HepG2 (cell line): Measurements from ENCODE around the gene GMEB1. TPM values are rescaled to one million over a fixed set of nuclear protein-coding genes. Genes with fewer than 3 reads are reported as not detected.

Experiments
- CBX1 ChIP-seq: IDR thresholded peaks from one replicate; pipeline ENCODE4 v1.6.1; 2016; ENCODE audit warnings: antibody characterized with exemption, low read depth
- CC2D1A ChIP-seq: sonication (generic); formaldehyde crosslinking; IDR thresholded peaks from 2 replicates; pipeline ENCODE4 v1.8.1; 2023; ENCODE audit warnings: mild to moderate bottlenecking, missing genetic modification reagents
- CEBPB ChIP-seq: IDR thresholded peaks from 2 replicates; pipeline ENCODE4 v1.6.1; 2011; ENCODE audit warnings: low read depth, low read length, improper control_type of control experiment, borderline replicate concordance
- HCFC1 ChIP-seq: fragments of 150-350 bp; IDR thresholded peaks from 2 replicates; pipeline ENCODE4 v1.6.1; 2014; ENCODE audit warnings: low read depth, low read length
- SP1 ChIP-seq, 2 experiments: fragments of 450-650 bp in 1 of 2; sonication (generic) in 1 of 2; formaldehyde crosslinking in 1 of 2; IDR thresholded peaks; 2 replicates each; pipeline versions ENCODE4 v1.4.0 to v1.6.1; 2016 to 2020; ENCODE audit warnings: missing genetic modification reagents in 1 of 2
- SP140L ChIP-seq: sonication (generic); formaldehyde crosslinking; IDR thresholded peaks from 2 replicates; pipeline ENCODE4 v1.4.0; 2020; ENCODE audit warnings: missing genetic modification reagents, borderline replicate concordance
- ZNF556 ChIP-seq: sonication (generic); formaldehyde crosslinking; IDR thresholded peaks from 2 replicates; pipeline ENCODE4 v1.4.0; 2020; ENCODE audit warnings: mild to moderate bottlenecking, missing genetic modification reagents, borderline replicate concordance
- ZNF598 ChIP-seq: sonication (generic); formaldehyde crosslinking; IDR thresholded peaks from 2 replicates; pipeline ENCODE4 v1.5.1; 2020; ENCODE audit warnings: mild to moderate bottlenecking, missing genetic modification reagents, borderline replicate concordance
- polyA plus RNA-seq, 8 experiments: library from polyadenylated mRNA; depleted of rRNA in 3 of 8; stranded (reverse) in 7 of 8; unstranded in 1 of 8; fragments of >200 nt; fragmentation: Illumina TruSeq in 4 of 8; extraction: Trizol in 4 of 8; gene quantifications; 2 replicates each; pipeline versions ENCODE4 v1.2.1 to v1.2.3, GENCODE V29; 2011 to 2016; ENCODE audit warnings: low read depth in 4 of 8, missing spikeins in 1 of 8, mixed read lengths in 1 of 8; ENCODE audit not compliant: insufficient read depth in 1 of 8
- total RNA-seq, 5 experiments: library from RNA; depleted of rRNA; stranded (reverse); fragments of >200 nt; fragmentation: Illumina TruSeq; extraction: Trizol; gene quantifications; 2 replicates each; pipeline ENCODE4 v1.2.3, GENCODE V29; 2016; ENCODE audit warnings: low read depth in 1 of 5
- TF ChIP-seq, protein P1 (sequence below): sonication (generic); formaldehyde crosslinking; IDR thresholded peaks from 2 replicates; pipeline ENCODE4 v1.4.0; 2020; ENCODE audit warnings: mild to moderate bottlenecking, missing genetic modification reagents
- TF ChIP-seq, protein P2 (sequence below): sonication (generic); formaldehyde crosslinking; IDR thresholded peaks from 2 replicates; pipeline ENCODE4 v1.4.0; 2020; ENCODE audit warnings: low read depth, mild to moderate bottlenecking, missing genetic modification reagents
- TF ChIP-seq, protein P3 (sequence below), 2 experiments: sonication (generic) in 1 of 2; formaldehyde crosslinking in 1 of 2; IDR thresholded peaks; 2 replicates each; pipeline versions ENCODE4 v1.4.0 to v1.6.1; 2016 to 2020; ENCODE audit warnings: borderline replicate concordance in 1 of 2, low read depth in 1 of 2, mild to moderate bottlenecking in 1 of 2, missing genetic modification reagents in 1 of 2
- TF ChIP-seq, protein P4 (sequence below): sonication (generic); formaldehyde crosslinking; IDR thresholded peaks from 2 replicates; pipeline ENCODE4 v1.4.0; 2020; ENCODE audit warnings: missing genetic modification reagents
- TF ChIP-seq, protein P5 (sequence below), 2 experiments: IDR thresholded peaks; 2 replicates each; pipeline ENCODE4 v1.6.1; 2011 to 2012; ENCODE audit warnings: low read length in 2 of 2, borderline replicate concordance in 1 of 2, low read depth in 1 of 2, mild to moderate bottlenecking in 1 of 2, moderate library complexity in 1 of 2

The GMEB1 gene
- total and polyA plus RNA-seq, 2 of the 13 experiments (the other 11 are each of a cell fraction or from before 2014, with no cell fraction given) = 3.0 to 6.0 TPM

DNA sequence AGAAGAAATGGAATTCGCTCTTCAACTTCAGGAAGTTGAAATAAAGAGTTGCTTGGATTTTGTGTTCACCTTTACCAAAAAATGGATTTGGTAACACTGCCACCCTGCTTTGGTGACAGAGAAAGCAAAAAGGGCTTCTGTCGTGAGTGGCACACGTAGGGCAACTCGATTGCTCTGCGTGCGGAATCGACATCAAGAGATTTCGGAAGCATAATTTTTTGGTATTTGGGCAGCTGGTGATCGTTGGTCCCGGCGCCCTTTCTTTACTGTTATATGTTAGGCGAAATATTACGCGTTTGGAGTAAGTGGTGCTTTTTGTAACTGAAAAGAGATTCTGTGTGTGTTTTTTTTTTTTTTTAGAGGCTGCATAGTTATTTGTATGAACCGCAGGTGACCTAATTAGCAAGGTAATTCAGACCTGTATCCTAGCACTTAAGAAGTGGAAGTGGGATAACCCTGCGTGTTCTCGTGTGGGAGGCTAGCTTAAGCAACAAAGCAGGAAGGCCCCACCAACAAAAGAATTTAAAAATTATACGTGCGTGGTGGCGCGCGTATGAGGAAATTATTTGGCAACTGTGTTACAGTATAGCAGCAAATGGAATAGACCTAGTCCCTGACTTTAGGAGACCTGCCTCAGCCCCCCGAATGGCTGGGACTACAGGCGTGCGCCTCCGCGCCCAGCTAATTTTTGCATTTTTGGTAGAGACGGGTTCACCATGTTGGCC lies 19.9 kb upstream of the GMEB1 start, which contains the start of gene RNU11 (continued):
- TF ChIP-seq, protein P1, sequence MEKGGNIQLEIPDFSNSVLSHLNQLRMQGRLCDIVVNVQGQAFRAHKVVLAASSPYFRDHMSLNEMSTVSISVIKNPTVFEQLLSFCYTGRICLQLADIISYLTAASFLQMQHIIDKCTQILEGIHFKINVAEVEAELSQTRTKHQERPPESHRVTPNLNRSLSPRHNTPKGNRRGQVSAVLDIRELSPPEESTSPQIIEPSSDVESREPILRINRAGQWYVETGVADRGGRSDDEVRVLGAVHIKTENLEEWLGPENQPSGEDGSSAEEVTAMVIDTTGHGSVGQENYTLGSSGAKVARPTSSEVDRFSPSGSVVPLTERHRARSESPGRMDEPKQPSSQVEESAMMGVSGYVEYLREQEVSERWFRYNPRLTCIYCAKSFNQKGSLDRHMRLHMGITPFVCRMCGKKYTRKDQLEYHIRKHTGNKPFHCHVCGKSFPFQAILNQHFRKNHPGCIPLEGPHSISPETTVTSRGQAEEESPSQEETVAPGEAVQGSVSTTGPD (CRISPR knock-in tag) = 0 out of 2 replicates have a peak, but pooled peaks have one; percentile 43
- TF ChIP-seq ZNF598 (CRISPR knock-in tag) (no peak), SP1 (IDR thresholded peaks at IDR 0.05) (no peak), SP1 (CRISPR knock-in tag; IDR thresholded peaks at IDR 0.05) (peak; percentile 72; the same call in 1 of the 2 replicates), CEBPB (no peak), HCFC1 (peak; percentile 55; the same call in 1 of the 2 replicates), CC2D1A (CRISPR knock-in tag) (peak; percentile 97), SP140L (CRISPR knock-in tag) (peak; percentile 98), CBX1 (peak; percentile 100), ZNF556 (CRISPR knock-in tag) (peak; percentile 98; the same call in 1 of the 2 replicates)
- TF ChIP-seq, protein P2, sequence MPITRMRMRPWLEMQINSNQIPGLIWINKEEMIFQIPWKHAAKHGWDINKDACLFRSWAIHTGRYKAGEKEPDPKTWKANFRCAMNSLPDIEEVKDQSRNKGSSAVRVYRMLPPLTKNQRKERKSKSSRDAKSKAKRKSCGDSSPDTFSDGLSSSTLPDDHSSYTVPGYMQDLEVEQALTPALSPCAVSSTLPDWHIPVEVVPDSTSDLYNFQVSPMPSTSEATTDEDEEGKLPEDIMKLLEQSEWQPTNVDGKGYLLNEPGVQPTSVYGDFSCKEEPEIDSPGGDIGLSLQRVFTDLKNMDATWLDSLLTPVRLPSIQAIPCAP (CRISPR knock-in tag) = peak; percentile 35; the same call in 1 of the 2 replicates
- TF ChIP-seq, protein P3, sequence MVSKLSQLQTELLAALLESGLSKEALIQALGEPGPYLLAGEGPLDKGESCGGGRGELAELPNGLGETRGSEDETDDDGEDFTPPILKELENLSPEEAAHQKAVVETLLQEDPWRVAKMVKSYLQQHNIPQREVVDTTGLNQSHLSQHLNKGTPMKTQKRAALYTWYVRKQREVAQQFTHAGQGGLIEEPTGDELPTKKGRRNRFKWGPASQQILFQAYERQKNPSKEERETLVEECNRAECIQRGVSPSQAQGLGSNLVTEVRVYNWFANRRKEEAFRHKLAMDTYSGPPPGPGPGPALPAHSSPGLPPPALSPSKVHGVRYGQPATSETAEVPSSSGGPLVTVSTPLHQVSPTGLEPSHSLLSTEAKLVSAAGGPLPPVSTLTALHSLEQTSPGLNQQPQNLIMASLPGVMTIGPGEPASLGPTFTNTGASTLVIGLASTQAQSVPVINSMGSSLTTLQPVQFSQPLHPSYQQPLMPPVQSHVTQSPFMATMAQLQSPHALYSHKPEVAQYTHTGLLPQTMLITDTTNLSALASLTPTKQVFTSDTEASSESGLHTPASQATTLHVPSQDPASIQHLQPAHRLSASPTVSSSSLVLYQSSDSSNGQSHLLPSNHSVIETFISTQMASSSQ (IDR thresholded peaks at IDR 0.05; ENCODE audit: low read depth) = peak; percentile 78
- TF ChIP-seq, protein P3 (CRISPR knock-in tag; IDR thresholded peaks at IDR 0.05; ENCODE audit: borderline replicate concordance) = peak; percentile 81; the same call in 1 of the 2 replicates
- TF ChIP-seq, protein P4, sequence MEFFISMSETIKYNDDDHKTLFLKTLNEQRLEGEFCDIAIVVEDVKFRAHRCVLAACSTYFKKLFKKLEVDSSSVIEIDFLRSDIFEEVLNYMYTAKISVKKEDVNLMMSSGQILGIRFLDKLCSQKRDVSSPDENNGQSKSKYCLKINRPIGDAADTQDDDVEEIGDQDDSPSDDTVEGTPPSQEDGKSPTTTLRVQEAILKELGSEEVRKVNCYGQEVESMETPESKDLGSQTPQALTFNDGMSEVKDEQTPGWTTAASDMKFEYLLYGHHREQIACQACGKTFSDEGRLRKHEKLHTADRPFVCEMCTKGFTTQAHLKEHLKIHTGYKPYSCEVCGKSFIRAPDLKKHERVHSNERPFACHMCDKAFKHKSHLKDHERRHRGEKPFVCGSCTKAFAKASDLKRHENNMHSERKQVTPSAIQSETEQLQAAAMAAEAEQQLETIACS (CRISPR knock-in tag) = peak; percentile 47; the same call in 1 of the 2 replicates
- TF ChIP-seq, protein P5, sequence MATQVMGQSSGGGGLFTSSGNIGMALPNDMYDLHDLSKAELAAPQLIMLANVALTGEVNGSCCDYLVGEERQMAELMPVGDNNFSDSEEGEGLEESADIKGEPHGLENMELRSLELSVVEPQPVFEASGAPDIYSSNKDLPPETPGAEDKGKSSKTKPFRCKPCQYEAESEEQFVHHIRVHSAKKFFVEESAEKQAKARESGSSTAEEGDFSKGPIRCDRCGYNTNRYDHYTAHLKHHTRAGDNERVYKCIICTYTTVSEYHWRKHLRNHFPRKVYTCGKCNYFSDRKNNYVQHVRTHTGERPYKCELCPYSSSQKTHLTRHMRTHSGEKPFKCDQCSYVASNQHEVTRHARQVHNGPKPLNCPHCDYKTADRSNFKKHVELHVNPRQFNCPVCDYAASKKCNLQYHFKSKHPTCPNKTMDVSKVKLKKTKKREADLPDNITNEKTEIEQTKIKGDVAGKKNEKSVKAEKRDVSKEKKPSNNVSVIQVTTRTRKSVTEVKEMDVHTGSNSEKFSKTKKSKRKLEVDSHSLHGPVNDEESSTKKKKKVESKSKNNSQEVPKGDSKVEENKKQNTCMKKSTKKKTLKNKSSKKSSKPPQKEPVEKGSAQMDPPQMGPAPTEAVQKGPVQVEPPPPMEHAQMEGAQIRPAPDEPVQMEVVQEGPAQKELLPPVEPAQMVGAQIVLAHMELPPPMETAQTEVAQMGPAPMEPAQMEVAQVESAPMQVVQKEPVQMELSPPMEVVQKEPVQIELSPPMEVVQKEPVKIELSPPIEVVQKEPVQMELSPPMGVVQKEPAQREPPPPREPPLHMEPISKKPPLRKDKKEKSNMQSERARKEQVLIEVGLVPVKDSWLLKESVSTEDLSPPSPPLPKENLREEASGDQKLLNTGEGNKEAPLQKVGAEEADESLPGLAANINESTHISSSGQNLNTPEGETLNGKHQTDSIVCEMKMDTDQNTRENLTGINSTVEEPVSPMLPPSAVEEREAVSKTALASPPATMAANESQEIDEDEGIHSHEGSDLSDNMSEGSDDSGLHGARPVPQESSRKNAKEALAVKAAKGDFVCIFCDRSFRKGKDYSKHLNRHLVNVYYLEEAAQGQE (IDR thresholded peaks at IDR 0.05; ENCODE audit: borderline replicate concordance in 1 of 2, low read depth in 1 of 2, low read length in 2 of 2) = peak in 1 of 2 experiments; percentile 79; a peak in 2 of 4 replicates
